ENCODE data around the gene ZNF827.
A peak's percentile ranks its signal among the peaks of the same experiment; 100 is the strongest.

ZNF827 gene

GRCh38 chr4:145816091-145816490, 122.5 kb downstream of the ZNF827 start:
- TF ChIP-seq, protein P1, sequence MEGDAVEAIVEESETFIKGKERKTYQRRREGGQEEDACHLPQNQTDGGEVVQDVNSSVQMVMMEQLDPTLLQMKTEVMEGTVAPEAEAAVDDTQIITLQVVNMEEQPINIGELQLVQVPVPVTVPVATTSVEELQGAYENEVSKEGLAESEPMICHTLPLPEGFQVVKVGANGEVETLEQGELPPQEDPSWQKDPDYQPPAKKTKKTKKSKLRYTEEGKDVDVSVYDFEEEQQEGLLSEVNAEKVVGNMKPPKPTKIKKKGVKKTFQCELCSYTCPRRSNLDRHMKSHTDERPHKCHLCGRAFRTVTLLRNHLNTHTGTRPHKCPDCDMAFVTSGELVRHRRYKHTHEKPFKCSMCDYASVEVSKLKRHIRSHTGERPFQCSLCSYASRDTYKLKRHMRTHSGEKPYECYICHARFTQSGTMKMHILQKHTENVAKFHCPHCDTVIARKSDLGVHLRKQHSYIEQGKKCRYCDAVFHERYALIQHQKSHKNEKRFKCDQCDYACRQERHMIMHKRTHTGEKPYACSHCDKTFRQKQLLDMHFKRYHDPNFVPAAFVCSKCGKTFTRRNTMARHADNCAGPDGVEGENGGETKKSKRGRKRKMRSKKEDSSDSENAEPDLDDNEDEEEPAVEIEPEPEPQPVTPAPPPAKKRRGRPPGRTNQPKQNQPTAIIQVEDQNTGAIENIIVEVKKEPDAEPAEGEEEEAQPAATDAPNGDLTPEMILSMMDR (IDR thresholded peaks at IDR 0.05; ENCODE audit: insufficient read depth, low read depth, low read length, missing control alignments): no peak
- DNase-seq (ENCODE audit: low read depth): no peak
- H3K4me3 ChIP-seq (ENCODE audit: low read depth, low read length): no peak overlapping the region

DNA sequence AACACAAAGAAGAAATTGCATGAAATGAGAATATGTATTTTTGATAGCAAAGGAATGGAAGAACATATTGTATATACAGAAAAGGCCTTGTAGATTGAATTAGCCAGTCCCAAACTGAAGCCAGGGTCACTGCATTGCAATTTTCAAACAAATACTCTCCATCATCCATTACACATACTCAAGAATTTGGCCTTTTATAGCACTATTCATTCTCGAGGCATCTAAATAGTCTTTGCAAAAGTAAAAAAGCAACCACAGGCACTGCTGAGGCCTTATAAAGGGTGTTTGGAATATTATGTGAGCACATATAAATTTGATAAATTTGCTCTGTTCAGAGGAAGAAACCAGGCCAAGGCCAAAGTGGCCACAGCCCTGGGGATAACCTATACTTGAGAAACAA, 123.0 kb downstream of the ZNF827 start:
- DNase-seq (ENCODE audit: low read depth): no peak
- no peak overlapping the region for H3K4me3 ChIP-seq (ENCODE audit: low read depth, low read length)
- TF ChIP-seq, protein P1 (IDR thresholded peaks at IDR 0.05; ENCODE audit: insufficient read depth, low read depth, low read length, missing control alignments): no peak

GRCh38 chr4:145815027-145815612, 123.5 kb downstream of the ZNF827 start:
- TF ChIP-seq, protein P1 (IDR thresholded peaks at IDR 0.05; ENCODE audit: insufficient read depth, low read depth, low read length, missing control alignments): no peak
- no peak for DNase-seq (ENCODE audit: low read depth)
- no peak overlapping the region for H3K4me3 ChIP-seq (ENCODE audit: low read depth, low read length)

- no peak for DNase-seq (ENCODE audit: low read depth)
- TF ChIP-seq, protein P1 (IDR thresholded peaks at IDR 0.05; ENCODE audit: insufficient read depth, low read depth, low read length, missing control alignments): no peak
- no peak overlapping the region for H3K4me3 ChIP-seq (ENCODE audit: low read depth, low read length)
Measured at GRCh38 chr4:145814246-145814645, 124.4 kb downstream of the ZNF827 start.

DNA sequence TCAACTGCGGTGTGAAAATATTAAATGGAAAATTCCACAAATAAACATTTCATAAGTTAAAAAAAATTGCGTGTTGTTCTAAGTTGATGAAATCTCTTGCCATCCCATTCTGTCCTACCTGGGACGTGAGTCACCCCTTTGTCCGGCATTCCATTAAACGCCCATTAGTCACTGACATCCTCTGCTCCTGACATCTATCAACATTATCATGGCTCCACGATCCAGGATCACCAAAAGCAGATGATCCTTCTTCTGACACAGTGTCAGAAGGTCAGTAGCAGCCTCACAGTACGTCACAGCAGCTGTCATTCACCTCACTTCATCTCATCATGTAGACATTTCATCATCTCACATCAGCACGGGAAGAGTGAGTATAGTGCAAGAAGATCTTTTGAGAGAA, 125.7 kb downstream of the ZNF827 start:
- H3K4me3 ChIP-seq (ENCODE audit: low read depth, low read length): no peak overlapping the region
- TF ChIP-seq, protein P1 (IDR thresholded peaks at IDR 0.05; ENCODE audit: insufficient read depth, low read depth, low read length, missing control alignments): no peak
- DNase-seq (ENCODE audit: low read depth): no peak

DNA sequence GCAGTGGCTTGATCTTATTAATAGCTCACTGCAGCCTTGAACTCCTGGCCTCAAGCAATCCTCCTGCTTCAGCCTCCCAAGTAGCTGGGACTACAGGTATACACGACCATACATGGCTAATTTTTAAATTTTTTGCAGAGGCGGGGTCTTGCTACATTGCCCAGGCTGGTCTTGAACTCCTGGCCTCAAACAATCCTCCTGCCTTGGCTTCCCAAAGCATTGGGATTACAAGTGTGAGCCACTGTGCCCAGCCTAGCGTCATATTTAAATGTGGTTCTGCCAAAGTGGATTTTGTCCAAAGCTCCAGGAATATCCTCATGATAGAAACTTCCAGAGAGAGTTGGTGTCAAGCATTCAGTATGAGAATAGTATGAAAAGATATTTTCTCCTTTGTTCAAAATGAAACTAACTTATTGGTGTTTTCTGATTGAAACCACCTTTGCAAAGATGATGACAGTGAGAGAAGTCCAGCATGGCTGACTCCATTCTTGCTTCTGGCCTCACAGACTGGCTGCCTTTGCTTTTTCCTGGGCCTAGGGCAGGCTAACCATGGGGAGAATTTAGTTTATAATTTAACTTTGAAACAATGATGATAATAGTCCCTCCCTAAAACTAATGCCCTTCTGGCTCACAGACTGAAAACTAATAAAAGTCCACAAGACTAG, 129.6 kb downstream of the ZNF827 start:
- no peak overlapping the region for H3K4me3 ChIP-seq (ENCODE audit: low read depth, low read length)
- TF ChIP-seq, protein P1 (IDR thresholded peaks at IDR 0.05; ENCODE audit: insufficient read depth, low read depth, low read length, missing control alignments): no peak
- peak; percentile 58 for DNase-seq (ENCODE audit: low read depth)

Measured in GM12865 (cell line).